RWPE2 (cell line): ENCODE measurements around the gene USB1.

Source experiments
- ATAC-seq: fragments of 200-7000 bp; cut with Tn5 transposase; 3 replicates; pipeline ENCODE4 v1.9.1; 2021; ENCODE audit warnings: low read depth
- DNase-seq: peaks from one replicate; pipeline ENCODE4 v3.0.0-alpha.2; 2020; ENCODE audit warnings: low spot score
- H3K27ac ChIP-seq: fragments of 450-650 bp; 2 replicates; pipeline ENCODE4 v1.5.1; 2017; ENCODE audit warnings: mild to moderate bottlenecking; ENCODE audit not compliant: poor library complexity, severe bottlenecking
- H3K27me3 ChIP-seq: fragments of 250-450 bp; sonication (Bioruptor Pico); 2 replicates; pipeline ENCODE4 v1.5.1; 2021; ENCODE audit warnings: mild to moderate bottlenecking, moderate library complexity; ENCODE audit not compliant: insufficient read depth, poor library complexity, severe bottlenecking
- H3K36me3 ChIP-seq: fragments of 250-450 bp; sonication (Bioruptor Pico); 2 replicates; pipeline ENCODE4 v1.5.1; 2020; ENCODE audit warnings: low read depth, mild to moderate bottlenecking, moderate library complexity
- H3K4me1 ChIP-seq: fragments of 250-450 bp; sonication (Bioruptor Pico); 2 replicates; pipeline ENCODE4 v1.5.1; 2021; ENCODE audit warnings: mild to moderate bottlenecking, moderate library complexity; ENCODE audit not compliant: insufficient read depth, poor library complexity, severe bottlenecking
- H3K4me3 ChIP-seq: fragments of 250-450 bp; sonication (Bioruptor Pico); 2 replicates; pipeline ENCODE4 v1.5.1; 2021; ENCODE audit warnings: mild to moderate bottlenecking, moderate library complexity; ENCODE audit not compliant: severe bottlenecking
- H3K9me3 ChIP-seq: fragments of 250-450 bp; sonication (Bioruptor Pico); 2 replicates; pipeline ENCODE4 v1.5.1; 2021; ENCODE audit warnings: mild to moderate bottlenecking, moderate library complexity; ENCODE audit not compliant: severe bottlenecking
- TF ChIP-seq, protein P1 (sequence below): fragments of 450-650 bp; IDR thresholded peaks from one replicate; pipeline ENCODE4 v1.5.1; 2017; ENCODE audit warnings: mild to moderate bottlenecking, moderate library complexity; ENCODE audit not compliant: poor library complexity, severe bottlenecking

USB1 gene

DNA sequence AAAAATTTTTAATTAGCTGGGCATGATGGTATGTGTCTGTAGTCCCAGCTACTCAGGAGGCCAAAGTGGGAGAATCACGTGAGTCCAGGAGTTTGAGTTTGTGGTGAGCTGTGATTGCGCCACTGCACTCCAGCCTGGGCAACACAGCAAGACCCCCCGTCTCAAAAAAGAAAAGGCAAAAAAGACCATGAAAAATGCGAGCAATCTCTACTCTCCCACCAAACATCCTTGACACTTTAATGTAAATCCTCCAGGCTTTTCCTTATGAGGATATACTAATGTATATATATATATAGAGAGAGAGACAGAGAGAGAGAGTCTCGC lies 52.4 kb downstream of the USB1 start:
- TF ChIP-seq, protein P1, sequence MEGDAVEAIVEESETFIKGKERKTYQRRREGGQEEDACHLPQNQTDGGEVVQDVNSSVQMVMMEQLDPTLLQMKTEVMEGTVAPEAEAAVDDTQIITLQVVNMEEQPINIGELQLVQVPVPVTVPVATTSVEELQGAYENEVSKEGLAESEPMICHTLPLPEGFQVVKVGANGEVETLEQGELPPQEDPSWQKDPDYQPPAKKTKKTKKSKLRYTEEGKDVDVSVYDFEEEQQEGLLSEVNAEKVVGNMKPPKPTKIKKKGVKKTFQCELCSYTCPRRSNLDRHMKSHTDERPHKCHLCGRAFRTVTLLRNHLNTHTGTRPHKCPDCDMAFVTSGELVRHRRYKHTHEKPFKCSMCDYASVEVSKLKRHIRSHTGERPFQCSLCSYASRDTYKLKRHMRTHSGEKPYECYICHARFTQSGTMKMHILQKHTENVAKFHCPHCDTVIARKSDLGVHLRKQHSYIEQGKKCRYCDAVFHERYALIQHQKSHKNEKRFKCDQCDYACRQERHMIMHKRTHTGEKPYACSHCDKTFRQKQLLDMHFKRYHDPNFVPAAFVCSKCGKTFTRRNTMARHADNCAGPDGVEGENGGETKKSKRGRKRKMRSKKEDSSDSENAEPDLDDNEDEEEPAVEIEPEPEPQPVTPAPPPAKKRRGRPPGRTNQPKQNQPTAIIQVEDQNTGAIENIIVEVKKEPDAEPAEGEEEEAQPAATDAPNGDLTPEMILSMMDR, result no peak
- Histone ChIP-seq H3K27me3 (no peaks in the 10 kb centered on the region), H3K36me3 (no peaks in the 10 kb centered on the region), H3K27ac (no peak overlapping the region), H3K4me3 (no peak overlapping the region), H3K9me3 (no peaks in the 10 kb centered on the region), H3K4me1 (no peaks in the 10 kb centered on the region)
- no peak for DNase-seq
- no peak for ATAC-seq

DNA sequence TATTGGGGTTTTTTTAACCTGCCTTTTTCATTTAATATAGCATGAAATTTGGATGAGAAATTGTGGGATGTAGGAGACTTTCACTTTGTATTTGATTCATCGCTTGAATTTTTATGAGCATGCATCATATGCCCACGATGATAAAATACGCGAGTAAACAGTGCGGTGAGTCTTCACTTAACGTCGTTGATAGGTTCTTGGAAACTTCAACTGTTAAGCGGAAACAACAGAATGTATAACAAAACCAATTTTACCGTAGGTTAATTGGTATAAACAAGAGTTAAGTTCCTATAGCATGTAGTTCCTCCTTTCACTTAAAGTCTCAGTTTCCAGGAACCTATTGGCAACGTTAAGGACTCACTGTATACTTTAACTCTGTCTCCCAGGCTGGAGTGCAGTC lies 53.1 kb downstream of the USB1 start:
- TF ChIP-seq, protein P1, result no peak
- H3K36me3 ChIP-seq, result no peaks in the 10 kb centered on the region
- no peaks in the 10 kb centered on the region for H3K9me3 ChIP-seq
- DNase-seq (no peak), ATAC-seq (no peak)
- no peaks in the 10 kb centered on the region for H3K4me1 ChIP-seq
- H3K27ac ChIP-seq, result no peak overlapping the region
- no peak overlapping the region for H3K4me3 ChIP-seq
- no peaks in the 10 kb centered on the region for H3K27me3 ChIP-seq

DNA sequence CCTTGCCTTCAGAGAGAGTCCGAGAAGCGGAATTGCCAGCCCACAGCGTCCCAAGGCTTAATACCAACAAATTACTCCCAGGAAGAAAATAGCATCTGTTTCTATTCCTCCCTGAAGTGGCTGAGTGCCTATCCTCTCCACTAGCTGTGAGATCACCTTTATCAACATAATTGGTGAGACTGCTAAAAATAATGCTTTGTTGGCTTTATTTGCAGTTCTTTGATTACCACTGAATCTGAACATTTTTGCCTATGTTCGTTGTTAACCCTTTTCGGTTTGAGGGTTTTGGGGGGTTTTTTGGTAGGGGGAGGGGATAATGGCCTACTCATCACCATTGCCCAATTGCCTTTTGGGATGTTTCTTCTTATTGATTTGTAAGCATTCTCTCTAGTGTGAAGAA lies 55.4 kb downstream of the USB1 start:
- Histone ChIP-seq H3K27ac (no peak overlapping the region), H3K36me3 (no peaks in the 10 kb centered on the region), H3K4me1 (no peaks in the 10 kb centered on the region), H3K27me3 (no peaks in the 10 kb centered on the region), H3K4me3 (no peak overlapping the region), H3K9me3 (no peaks in the 10 kb centered on the region)
- DNase-seq (no peak), ATAC-seq (no peak)
- TF ChIP-seq, protein P1, result no peak

DNA sequence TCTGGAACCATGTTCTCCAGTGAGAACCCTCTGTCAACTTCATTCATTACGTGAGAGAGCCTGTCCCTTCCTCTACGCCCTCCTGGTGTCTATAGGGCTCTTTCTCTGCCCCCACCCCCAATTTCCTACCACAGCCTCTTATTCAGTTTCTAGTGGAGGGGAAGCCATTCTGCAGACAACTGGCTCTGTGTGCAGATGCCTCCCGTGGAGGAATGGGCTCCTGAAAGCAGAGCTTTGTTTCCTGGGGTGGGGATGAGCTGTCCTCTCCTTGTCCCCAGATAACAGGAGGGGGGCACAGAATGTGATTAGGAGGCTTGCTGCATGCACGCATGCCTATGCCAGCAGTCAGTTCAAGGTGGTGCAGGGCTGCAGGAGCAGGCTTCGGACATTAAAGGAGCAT lies 55.9 kb downstream of the USB1 start:
- ATAC-seq, result no peak

DNA sequence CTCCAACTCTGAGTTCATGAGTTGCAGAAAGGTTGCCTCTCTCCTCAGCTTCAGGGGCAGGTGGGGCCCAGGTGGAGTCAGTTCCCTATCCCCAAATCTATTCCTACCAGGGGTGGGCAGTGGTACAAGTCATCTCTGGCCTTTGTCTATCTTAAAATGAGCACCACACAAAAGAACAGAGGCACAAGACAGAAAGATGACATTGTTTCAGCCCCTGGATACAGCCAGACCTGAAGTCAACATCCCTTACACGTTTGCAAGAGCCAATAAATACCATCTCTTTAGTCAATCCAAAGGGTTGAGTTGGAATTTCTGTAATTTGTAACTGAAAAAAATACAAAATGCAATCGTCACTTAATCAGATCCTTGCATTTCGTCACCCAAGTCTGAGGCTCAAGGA lies 56.6 kb downstream of the USB1 start:
- Histone ChIP-seq H3K9me3 (no peaks in the 10 kb centered on the region), H3K4me1 (no peaks in the 10 kb centered on the region), H3K36me3 (no peaks in the 10 kb centered on the region), H3K27me3 (no peaks in the 10 kb centered on the region), H3K4me3 (no peak overlapping the region), H3K27ac (no peak overlapping the region)
- ATAC-seq, result no peak
- DNase-seq, result no peak
- TF ChIP-seq, protein P1, result no peak

More for the DNA sequence above, 55.9 kb downstream of the USB1 start:
- no peaks in the 10 kb centered on the region for H3K9me3 ChIP-seq
- no peaks in the 10 kb centered on the region for H3K4me1 ChIP-seq
- no peaks in the 10 kb centered on the region for H3K27me3 ChIP-seq
- H3K27ac ChIP-seq, result no peak overlapping the region
- H3K4me3 ChIP-seq, result no peak overlapping the region
- no peaks in the 10 kb centered on the region for H3K36me3 ChIP-seq
- DNase-seq, result no peak
- TF ChIP-seq, protein P1, result no peak
